GM21526 (cell line): Measurements from ENCODE around the gene PUM2.

Experiments
- ATAC-seq: cut with Tn5 transposase; IDR thresholded peaks from one replicate; pipeline ENCODE4 v1.9.1; 2021; ENCODE audit warnings: moderate library complexity; ENCODE audit not compliant: unreplicated experiment, low FRiP score

PUM2 gene

DNA sequence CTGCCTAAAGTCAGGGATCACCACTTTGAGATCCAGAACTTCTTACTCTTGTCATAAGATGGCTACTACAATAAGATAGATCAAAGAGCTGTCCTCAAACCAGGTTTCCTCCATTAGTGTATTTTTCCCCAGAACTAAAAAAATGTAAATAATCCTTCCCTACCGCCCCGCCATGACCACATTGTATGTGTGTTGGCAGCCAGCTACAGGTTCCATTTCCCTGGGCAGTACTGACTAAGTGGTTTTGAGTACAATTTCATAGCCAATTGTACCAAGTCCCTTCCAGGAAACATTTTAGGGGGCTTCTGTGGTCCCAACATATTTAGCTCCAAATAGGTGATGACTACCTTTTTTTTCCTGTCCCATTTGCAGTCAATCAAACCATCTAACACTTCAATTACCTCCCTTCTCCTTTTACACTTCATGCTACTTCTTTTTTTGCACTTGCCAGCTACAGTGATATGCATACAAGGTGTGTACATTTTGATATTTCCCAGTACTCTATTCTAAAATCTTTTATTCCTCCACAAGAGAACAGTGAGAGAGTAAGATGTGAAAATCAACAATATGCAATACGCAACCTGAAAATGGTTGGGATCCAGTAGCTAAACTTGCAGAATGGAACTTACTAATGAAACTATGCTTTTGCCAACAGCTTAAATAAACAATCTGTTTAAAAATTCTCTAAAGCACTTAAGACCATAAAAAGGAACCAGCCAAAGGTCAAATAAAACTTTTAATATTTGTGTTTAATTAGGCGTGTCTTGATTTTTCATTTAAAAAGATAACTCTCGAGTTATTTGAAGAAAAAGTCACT lies 3.9 kb downstream of the PUM2 start:
- no peak for ATAC-seq

DNA sequence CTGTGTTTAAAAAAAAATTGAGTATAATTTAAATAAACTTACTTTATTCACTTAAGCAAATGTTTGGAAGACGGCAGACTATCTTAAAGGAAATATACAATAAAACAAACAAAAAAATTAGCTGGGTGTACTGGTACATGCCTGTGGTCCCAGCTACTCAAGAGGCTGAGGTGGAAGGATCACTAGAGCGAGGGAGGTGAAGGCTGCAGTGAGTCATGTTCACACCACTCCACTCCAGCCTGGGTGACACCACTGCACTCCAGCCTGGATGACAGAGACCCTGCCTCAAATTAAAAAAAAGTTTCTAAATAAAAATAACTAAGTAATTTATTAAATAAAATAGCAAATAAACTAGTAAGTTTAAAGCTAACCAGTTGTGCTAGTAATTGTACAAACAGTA lies 7.5 kb downstream of the PUM2 start:
- ATAC-seq = no peak

- no peak for ATAC-seq
Measured at GRCh38 chr2:20339012-20339411, 11.6 kb downstream of the PUM2 start.

GRCh38 chr2:20334605-20335203 lies 15.9 kb downstream of the PUM2 start:
- ATAC-seq = no peak

- ATAC-seq = no peak
Measured at GRCh38 chr2:20333738-20334137, 16.9 kb downstream of the PUM2 start.

- no peak for ATAC-seq
Measured at GRCh38 chr2:20330192-20330591, 20.5 kb downstream of the PUM2 start.

- ATAC-seq = no peak
Measured at GRCh38 chr2:20327370-20327769, 23.3 kb downstream of the PUM2 start.

DNA sequence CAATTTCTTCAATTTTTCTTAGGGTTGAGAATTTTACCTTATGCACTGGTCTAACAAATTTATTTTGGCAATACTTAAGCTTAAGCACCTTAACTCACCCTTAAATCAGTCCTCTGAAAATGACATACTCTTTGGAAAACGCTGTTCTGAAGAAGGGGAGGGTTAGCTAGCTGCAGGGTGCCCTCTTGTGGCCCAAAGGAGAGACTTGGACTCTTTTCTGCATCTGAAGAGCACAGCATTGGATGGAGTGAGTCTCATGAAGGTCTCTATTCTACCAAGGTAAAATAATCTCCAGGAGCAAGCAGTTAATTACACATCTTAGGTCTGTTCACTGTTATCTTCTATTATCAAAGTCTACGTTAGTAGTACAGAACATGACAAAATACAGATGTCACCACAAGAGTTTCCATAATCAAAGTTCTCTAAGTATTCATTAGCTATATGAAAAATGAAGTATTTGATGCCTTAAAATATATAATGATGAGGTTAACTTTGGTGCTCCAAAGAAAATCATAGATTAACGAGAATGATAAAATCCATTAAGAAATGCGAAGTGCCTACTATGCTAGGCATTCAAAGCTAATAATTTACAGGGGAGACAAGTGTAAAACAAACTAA lies 24.4 kb downstream of the PUM2 start:
- no peak for ATAC-seq

- ATAC-seq = no peak
Measured at GRCh38 chr2:20322527-20323300, 27.9 kb downstream of the PUM2 start.

DNA sequence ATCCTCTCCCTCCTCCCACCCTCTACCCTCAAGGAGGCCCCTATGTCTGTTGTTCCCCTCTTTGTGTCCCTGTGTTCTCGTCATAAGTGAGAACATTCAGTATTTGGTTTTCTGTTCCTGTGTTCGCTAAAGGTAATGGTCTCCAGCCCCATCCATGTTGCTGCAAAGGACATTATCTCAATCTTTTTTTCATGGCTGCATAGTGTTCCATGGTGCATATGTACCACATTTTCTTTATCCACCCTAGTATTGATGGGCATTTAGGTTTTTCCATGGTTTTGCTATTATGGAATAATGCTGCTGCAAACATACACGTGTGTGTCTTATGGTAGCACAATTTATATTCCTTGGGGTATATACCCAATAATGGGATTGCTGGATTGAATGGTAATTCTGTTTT lies 33.0 kb downstream of the PUM2 start:
- ATAC-seq = no peak

GRCh38 chr2:20317197-20317596 lies 33.4 kb downstream of the PUM2 start:
- ATAC-seq = no peak

GRCh38 chr2:20314562-20315501 lies 35.8 kb downstream of the PUM2 start:
- no peak for ATAC-seq

DNA sequence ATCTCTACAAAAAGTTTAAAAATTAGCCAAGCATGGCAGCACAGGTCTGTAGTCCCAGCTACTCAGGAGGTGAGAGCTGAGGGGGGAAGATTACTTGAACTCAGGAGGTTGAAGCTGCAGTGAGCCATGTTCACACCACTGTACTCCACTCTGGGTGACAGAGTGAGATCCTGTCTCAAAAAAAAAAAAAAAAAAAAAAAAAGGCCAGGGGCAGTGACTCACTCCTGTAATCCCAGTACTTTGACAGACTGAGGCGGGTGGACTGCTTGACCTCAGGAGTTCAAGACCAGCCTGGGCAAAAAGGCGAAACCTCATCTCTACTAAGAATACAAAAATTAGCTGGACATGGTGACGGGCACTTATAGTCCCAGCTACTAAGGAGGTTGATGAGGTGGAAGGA lies 37.0 kb downstream of the PUM2 start:
- no peak for ATAC-seq

DNA sequence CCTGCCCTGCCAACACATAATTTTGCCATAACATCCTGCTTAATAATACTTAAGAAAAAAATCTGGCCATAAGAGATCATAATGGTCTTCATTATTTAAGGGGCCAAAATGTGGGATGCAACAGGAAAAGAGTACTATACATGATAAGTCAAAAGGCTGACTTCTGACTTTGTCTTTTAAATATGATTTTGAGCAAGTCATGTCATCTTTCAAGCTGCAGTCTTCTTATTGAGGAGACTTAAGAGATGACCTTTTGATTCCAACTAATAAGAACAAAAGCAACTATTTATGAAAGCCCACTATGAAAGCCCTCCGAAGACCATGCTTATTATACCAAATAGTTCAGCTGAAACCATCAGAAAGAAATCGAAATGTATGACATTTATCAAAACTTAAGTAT lies 41.6 kb downstream of the PUM2 start:
- ATAC-seq = no peak

DNA sequence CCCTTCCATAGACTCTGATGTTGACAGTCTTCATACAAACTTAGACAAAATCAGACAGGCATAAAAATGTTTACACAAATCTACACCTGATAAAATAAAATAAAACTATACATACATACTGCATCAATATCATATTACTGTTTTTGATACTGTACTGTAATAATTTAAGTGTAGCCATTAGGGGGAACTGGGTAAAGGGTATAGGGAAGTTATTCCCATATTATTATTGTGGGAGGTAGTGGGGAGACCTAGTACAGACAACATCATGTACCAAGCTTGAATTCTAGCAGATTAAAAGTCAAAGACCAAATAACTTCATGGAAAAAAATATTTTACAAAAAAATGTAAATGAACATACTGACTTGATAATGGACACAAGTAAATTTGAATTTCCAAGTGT lies 43.3 kb downstream of the PUM2 start:
- ATAC-seq = no peak

DNA sequence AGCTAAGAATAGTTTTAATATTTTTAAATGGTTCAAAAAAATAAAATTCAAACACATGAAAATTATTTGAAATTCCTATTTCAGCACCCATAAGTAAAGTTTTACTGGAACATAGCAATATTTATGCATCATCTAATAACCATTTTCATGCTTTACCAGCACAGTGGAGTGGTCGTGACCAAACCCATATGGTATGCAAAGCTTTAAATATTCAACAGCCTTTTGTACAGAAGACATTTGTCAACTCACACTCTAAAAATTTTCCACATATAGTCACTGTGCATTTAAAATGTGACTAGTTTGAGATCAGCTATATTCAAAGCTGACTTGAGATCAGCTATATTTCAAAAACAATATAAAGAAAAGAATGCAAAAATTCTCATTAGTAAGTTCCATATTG lies 46.2 kb downstream of the PUM2 start:
- no peak for ATAC-seq

GRCh38 chr2:20303966-20304365 lies 46.7 kb downstream of the PUM2 start:
- no peak for ATAC-seq

GRCh38 chr2:20302019-20302418 lies 48.6 kb downstream of the PUM2 start:
- no peak for ATAC-seq

DNA sequence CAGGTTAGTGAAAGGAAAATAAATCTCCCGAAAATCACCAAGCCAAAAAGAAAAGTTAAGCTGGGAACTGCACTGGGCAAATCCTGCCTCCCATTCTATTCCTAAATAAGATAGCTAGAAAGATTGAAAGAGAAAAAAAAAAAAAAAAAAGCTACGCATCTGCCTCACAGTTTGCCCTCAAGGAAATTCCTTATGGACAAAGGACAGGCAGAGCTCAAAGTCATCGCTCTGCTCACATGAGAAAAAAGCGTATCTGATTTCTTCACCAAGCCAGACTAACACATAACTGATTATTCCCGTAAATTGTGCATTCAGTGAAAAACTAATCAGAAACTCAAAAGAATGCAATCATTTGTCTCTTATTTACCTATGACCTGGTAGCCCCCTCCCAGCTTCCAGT lies 50.0 kb downstream of the PUM2 start:
- no peak for ATAC-seq

DNA sequence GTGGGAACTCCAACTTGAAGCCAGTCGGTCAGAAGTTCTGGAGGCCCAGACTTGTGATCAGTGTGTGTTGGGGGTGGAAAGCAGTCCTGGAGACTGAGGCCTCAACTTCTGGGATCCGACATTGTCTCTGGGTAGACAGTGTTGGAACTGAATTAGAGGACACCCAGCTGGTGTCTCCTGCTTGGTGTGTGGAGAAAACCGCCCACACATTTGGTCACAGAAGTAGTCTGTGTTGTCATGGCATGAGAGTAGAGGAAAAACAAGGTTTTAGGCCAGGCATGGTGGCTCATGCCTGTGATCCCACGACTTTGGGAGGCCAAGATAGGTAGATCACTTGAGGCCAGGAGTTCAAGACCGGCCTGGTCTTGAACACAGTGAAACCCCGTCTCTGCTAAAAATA lies 51.5 kb downstream of the PUM2 start:
- ATAC-seq = no peak
